NB4 (cell line): ENCODE data around the gene TBC1D9B.
"Not testable (repeated sequence)": the region's sequence is repeated elsewhere in the genome, so short reads cannot be mapped to it uniquely, and the experiment has no call there.

Experiments
- DNase-seq: peaks from one replicate; pipeline ENCODE4 v3.0.0; 2010; ENCODE audit warnings: low read depth
- H3K4me3 ChIP-seq: one replicate; pipeline ENCODE4 v1.5.1; 2011; ENCODE audit warnings: mild to moderate bottlenecking, low read depth, low read length, moderate library complexity
- MYC ChIP-seq: IDR thresholded peaks from 2 replicates; pipeline ENCODE4 v1.6.1; 2011; ENCODE audit warnings: low read depth, low read length
- POLR2A ChIP-seq: IDR thresholded peaks from 2 replicates; pipeline ENCODE4 v1.6.1; 2011; ENCODE audit warnings: mild to moderate bottlenecking; ENCODE audit not compliant: insufficient read length; ENCODE audit errors: extremely low read depth
- TF ChIP-seq, protein P1 (sequence below): IDR thresholded peaks from one replicate; pipeline ENCODE4 v1.5.1; 2012; ENCODE audit warnings: low read depth, low read length
- TF ChIP-seq, protein P2 (sequence below): IDR thresholded peaks from 2 replicates; pipeline ENCODE4 v1.6.1; 2011; ENCODE audit warnings: low read depth, low read length

Gene TBC1D9B

DNA sequence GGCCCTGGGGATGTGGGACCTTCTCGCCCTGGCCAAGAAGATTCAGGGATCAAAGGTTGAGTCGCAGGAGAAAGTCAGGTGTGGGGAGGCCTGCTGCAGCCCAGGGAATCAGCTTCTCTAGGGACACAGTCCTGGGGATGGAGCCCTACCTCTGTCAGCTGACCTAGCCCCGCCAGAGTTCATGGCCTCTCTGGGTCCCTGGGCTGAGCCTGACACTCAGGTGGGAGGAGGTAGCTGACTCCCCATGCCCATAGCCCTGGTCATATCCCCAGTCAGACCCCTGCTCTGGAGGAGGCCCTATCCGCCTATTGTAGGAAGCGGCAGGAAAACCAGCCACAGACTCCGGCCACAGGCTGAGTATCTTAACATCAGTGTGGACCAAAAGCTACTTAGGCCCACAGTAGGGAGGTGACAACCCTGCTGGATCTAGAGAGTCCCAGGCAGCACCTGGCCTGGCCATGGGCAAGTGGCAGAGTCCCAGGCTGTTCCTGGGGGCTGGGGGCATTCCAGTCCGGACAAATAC lies 34.0 kb downstream of the TBC1D9B start:
- TF ChIP-seq, protein P1, sequence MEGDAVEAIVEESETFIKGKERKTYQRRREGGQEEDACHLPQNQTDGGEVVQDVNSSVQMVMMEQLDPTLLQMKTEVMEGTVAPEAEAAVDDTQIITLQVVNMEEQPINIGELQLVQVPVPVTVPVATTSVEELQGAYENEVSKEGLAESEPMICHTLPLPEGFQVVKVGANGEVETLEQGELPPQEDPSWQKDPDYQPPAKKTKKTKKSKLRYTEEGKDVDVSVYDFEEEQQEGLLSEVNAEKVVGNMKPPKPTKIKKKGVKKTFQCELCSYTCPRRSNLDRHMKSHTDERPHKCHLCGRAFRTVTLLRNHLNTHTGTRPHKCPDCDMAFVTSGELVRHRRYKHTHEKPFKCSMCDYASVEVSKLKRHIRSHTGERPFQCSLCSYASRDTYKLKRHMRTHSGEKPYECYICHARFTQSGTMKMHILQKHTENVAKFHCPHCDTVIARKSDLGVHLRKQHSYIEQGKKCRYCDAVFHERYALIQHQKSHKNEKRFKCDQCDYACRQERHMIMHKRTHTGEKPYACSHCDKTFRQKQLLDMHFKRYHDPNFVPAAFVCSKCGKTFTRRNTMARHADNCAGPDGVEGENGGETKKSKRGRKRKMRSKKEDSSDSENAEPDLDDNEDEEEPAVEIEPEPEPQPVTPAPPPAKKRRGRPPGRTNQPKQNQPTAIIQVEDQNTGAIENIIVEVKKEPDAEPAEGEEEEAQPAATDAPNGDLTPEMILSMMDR: no peak
- no peak for TF ChIP-seq POLR2A
- TF ChIP-seq MYC: no peak
- TF ChIP-seq, protein P2, sequence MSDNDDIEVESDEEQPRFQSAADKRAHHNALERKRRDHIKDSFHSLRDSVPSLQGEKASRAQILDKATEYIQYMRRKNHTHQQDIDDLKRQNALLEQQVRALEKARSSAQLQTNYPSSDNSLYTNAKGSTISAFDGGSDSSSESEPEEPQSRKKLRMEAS: no peak
- no peak overlapping the region for H3K4me3 ChIP-seq
- no peak for DNase-seq

DNA sequence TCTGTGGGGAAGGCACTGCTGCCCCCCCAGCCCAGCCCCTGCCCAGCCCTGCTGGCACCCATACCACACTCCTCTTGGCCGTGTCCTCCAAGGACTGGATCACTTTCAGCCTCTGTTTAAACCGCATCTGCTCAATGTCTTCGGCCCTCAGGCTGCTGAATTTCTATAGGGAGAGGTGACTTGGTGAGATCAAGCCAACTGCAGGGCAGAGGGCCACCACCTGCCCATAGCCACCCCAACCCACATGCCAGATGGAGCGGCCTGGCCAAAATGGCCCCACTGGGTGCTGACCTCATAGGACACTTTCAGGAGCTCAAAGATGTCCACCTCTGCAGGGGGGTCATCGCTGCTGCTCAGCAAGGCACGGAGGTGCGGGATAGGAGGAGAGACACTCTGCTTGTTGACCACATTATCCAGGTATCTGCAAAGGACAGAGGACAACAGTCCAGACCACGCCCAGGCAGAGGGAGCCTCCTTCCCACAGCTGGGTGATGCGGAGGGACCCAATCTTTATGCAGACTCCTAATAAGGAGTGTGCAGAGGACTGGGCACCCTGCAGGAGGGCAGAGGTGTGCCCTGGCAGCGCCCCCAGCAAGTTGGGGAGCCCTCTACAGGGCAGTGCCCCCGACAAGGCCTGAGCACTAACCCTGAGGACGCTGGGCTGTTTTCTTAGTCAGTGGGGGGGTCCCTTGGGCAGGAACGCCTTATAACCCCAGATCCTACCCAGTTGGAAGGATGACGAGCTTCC lies 34.7 kb downstream of the TBC1D9B start:
- H3K4me3 ChIP-seq: no peak overlapping the region
- no peak for DNase-seq
- TF ChIP-seq, protein P1: no peak
- no peak for TF ChIP-seq MYC
- no peak for TF ChIP-seq POLR2A
- TF ChIP-seq, protein P2: no peak

DNA sequence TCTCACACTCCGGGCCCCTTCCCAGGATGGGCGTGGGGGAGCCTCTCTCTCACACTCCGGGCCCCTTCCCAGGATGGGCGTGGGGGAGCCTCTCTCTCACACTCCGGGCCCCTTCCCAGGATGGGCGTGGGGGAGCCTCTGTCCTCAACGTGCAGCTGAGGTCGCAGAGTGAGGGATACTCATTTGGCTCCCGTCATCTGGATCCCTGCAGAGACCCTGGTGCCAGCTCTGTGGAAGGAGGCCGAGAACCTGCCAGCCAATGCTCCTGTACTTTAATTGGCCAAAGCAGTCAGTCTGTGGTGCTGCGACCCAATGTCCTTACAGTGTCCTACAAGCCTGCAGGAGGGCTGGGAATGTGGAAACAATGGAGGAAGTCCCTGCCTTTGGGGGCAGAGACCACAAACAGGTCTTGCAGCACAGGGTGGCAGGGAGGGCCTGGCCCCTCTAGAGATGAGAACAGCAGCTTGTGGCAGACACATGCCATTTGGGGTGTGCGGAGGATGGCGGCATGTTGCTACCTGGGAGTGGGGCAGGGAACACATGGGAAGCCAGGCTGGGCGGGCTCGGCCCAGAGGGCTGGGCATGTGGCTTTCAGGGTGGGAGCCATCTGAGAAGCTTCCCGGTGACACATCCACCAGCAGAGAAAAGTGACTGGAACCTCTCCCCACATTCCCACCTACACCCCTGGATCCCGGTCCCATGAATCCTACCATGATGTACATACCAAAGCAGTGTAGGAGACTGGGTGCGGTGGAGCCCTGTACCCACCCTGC lies 35.5 kb downstream of the TBC1D9B start:
- no peak for DNase-seq
- no peak overlapping the region for H3K4me3 ChIP-seq
- no peak for TF ChIP-seq MYC
- no peak for TF ChIP-seq POLR2A
- TF ChIP-seq, protein P1: no peak
- TF ChIP-seq, protein P2: no peak

DNA sequence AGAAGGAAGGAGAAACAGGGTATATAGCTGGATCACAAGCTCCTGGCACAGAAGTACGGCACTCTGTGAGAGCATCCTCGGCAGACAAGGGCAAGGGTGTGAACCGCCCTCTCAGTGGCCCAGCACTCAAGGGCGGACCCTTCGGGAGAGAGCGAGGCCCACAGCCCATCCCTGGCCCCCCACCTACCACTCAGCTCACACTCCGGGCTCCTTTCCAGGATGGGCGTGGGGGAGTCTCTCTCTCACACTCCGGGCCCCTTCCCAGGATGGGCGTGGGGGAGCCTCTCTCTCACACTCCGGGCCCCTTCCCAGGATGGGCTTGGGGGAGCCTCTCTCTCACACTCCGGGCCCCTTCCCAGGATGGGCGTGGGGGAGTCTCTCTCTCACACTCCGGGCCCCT lies 36.2 kb downstream of the TBC1D9B start:
- not testable (repeated sequence) for H3K4me3 ChIP-seq, DNase-seq

DNA sequence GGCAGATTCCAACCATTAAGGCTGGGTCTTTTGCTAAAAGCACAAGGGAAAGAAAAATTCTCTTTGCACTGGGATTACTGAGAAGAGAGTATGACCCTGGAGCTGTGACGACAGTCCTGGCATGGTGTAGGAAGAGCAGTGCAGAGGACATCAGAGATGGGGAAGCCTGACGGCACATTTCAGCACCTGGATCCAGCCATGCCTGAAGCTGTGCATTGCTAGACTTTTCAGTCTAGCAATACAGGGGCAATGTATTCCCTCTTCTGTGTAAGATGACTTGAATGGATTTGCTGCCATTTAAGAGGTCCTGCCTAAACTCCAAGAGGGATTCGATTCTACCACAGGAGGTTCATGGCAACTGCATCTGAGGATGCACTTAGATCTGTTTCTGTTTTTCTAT lies 36.7 kb downstream of the TBC1D9B start:
- no peak for DNase-seq
- no peak overlapping the region for H3K4me3 ChIP-seq
- TF ChIP-seq MYC (no peak), POLR2A (no peak)
- TF ChIP-seq, protein P1: no peak
- TF ChIP-seq, protein P2: no peak

DNA sequence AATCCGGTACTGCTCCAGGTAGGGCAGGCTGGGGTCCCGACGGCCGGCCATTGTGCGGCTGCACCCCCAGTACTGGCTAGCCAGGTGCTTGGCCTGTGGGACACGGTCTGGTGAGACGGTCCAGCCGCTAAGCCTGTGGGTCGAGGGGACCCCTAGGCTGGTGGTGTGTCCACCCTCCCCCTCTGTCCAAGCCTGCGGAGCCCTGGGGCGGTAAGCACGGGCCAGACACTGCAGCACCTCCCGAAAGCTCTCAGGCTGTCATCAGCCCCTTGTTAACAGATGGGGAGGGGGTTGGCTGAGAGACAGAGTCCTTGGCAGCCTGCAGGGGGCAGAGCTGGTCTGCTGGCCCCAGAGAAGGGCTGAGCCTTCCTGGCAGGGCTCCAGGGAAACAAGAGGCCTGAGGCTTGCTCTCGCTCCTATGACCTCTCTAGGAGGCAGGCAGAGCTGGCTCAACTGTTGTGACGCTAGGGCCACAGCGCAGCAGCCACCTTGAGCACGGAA lies 37.2 kb downstream of the TBC1D9B start:
- no peak overlapping the region for H3K4me3 ChIP-seq
- TF ChIP-seq POLR2A (no peak), MYC (no peak)
- TF ChIP-seq, protein P2: no peak
- TF ChIP-seq, protein P1: no peak
- no peak for DNase-seq
